Esophagus mucosa (tissue), 1 donor: Measurements from ENCODE around the gene ZXDC. TPM values are rescaled to one million over a fixed set of nuclear protein-coding genes. Genes with fewer than 3 reads are reported as not detected.
A peak's percentile ranks its signal among the peaks of the same experiment; 100 is the strongest.

ENCODE experiments used
- ATAC-seq: fragments of 200-7000 bp; cut with Tn5 transposase; one replicate; pipeline ENCODE4 v1.9.1; 2020
- total RNA-seq: library from RNA; stranded (reverse); gene quantifications from one replicate; pipeline ENCODE4 v1.2.4, GENCODE V29; 2023
- donor health status: DM: yes; HTN: yes; CAD: no.

The ZXDC gene
- total RNA-seq, 1 donor from 2014 or later, result 19.1 TPM

- ATAC-seq, result no peak
Measured at GRCh38 chr3:126488185-126488584, 12.5 kb upstream of the ZXDC start.

- ATAC-seq, result peak; percentile 32
Measured at GRCh38 chr3:126487151-126487771, 11.6 kb upstream of the ZXDC start.

GRCh38 chr3:126486360-126486847, 10.7 kb upstream of the ZXDC start:
- no peak for ATAC-seq

GRCh38 chr3:126485956-126486355, 10.3 kb upstream of the ZXDC start:
- ATAC-seq, result no peak

GRCh38 chr3:126485176-126485897, 9.6 kb upstream of the ZXDC start:
- no peak for ATAC-seq

GRCh38 chr3:126484662-126485061, 9.0 kb upstream of the ZXDC start:
- ATAC-seq, result no peak

- no peak for ATAC-seq
Measured at GRCh38 chr3:126484148-126484547, 8.5 kb upstream of the ZXDC start.

- ATAC-seq, result no peak
Measured at GRCh38 chr3:126483321-126483761, 7.7 kb upstream of the ZXDC start.

GRCh38 chr3:126482503-126483255, 7.0 kb upstream of the ZXDC start:
- no peak for ATAC-seq

- ATAC-seq, result no peak
Measured at GRCh38 chr3:126481808-126482502, 6.3 kb upstream of the ZXDC start.

- no peak for ATAC-seq
Measured at GRCh38 chr3:126480861-126481260, 5.2 kb upstream of the ZXDC start.

GRCh38 chr3:126480206-126480605, 4.5 kb upstream of the ZXDC start:
- no peak for ATAC-seq

- ATAC-seq, result no peak
Measured at GRCh38 chr3:126479642-126480041, 4.0 kb upstream of the ZXDC start.

GRCh38 chr3:126478581-126479310, 3.1 kb upstream of the ZXDC start:
- no peak for ATAC-seq

GRCh38 chr3:126477061-126477380, 1.3 kb upstream of the ZXDC start:
- ATAC-seq, result no peak

GRCh38 chr3:126476166-126477060, 722 bp upstream of the ZXDC start:
- ATAC-seq, result peak; percentile 54

GRCh38 chr3:126474498-126475412, 936 bp downstream of the ZXDC start:
- peak; percentile 1 for ATAC-seq

GRCh38 chr3:126473292-126474168, 2.2 kb downstream of the ZXDC start:
- no peak for ATAC-seq
